T-helper 2 cell treated with Interferon-gamma antibody and Interleukin-4, amounts not matched to agents 100 ng/mL and 5 ng/mL, for 36 hours (primary cell): ENCODE data around the gene CD22. TPM values are rescaled to one million over a fixed set of nuclear protein-coding genes. Genes with fewer than 3 reads are reported as not detected.

ENCODE experiments used
- intact Hi-C: fragments of 100-400 bp; cut with micrococcal nuclease; formaldehyde crosslinking; loops from one replicate; pipeline ENCODE4 v1.15.1; 2023
- total RNA-seq: library from RNA; stranded (reverse); gene quantifications from 2 replicates; pipeline ENCODE4 v1.2.3, GENCODE V29; 2022

The CD22 gene
- total RNA-seq, 1 donor from 2014 or later, result 0.70 TPM

- intact Hi-C loops, result no loop called here
These were observed 12.0 kb downstream of the CD22 start for GRCh38 chr19:35341006-35341405.

GRCh38 chr19:35341565-35342225 is 12.7 kb downstream of the CD22 start:
- intact Hi-C loops, result no loop called here

- intact Hi-C loops, result no loop called here
These were observed 13.4 kb downstream of the CD22 start for GRCh38 chr19:35342430-35342829.

DNA sequence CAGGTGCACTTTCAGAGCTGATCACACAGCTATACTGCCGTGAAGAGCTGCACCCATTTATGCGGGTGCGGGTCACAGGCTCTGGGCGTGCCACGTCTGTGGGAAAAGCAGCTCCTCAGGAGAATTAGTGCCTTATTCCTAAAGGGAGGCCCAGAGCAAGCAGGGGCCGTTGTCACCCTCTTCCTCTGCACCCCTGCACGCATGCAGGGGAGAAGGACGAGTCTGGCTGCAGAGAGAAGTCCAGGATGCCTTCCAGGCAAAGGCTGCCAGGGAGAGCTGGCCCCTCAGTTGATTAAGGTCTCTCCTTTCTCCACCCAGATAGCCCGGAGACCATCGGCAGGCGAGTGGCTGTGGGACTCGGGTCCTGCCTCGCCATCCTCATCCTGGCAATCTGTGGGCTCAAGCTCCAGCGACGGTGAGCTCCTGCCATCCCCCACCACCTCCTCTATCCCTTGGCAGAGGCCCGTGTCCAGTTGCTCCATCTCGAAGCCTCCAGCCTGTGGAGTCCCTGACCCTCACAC is 15.6 kb downstream of the CD22 start:
- intact Hi-C loops, result no loop called here

- intact Hi-C loops, result loop anchor here (2.0 kb wide), 1 partner anchor 117 kb away; no protein-coding TSS in a partner anchor
These were observed 16.7 kb downstream of the CD22 start for GRCh38 chr19:35345671-35346111.

GRCh38 chr19:35346193-35347052 is 17.4 kb downstream of the CD22 start:
- intact Hi-C loops, result loop anchor here (2.0 kb wide), 1 partner anchor 116 kb away; no protein-coding TSS in a partner anchor

DNA sequence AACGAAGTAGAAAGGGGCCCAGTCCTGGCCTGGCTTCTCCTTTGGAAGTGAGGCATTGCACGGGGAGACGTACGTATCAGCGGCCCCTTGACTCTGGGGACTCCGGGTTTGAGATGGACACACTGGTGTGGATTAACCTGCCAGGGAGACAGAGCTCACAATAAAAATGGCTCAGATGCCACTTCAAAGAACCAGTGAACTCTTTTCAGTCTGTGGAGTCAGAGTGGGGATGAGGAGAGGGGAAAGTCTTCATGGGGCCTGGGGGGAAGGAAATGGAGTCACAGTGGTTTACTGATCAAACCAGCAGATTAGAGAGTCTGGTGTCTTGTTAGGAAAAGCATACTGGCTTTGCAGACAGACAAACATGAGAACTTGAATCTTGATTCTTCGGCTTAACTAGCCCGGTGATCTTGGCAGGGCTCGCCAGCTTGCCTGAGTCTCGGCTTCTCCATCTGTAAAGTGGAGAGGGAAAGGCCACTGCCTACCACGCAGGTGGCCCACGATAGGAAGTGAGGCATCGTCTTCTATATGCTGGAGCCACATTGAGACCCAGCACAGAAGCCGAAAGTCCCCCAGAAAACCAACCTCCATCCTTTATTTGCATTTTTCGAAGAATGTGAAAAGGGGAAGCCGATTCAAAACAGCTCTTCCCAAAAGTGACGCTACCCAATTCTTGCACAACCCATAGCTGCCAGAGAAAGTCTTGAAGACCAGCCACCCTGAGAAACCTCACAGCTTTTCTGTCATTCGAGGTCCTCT is 18.4 kb downstream of the CD22 start, which contains the start of gene FFAR1:
TSS of gene FFAR1 (plus strand) at position 732 of the 759 bp plus-strand sequence. CDS start 3,650 bp downstream, outside the sequence.
- intact Hi-C loops, result loop anchor here (2.0 kb wide), 1 partner anchor 115 kb away; no protein-coding TSS in a partner anchor

- intact Hi-C loops, result loop anchor here (2.0 kb wide), 1 partner anchor 115 kb away; no protein-coding TSS in a partner anchor
These were observed 18.9 kb downstream of the CD22 start for GRCh38 chr19:35347930-35348298.

- intact Hi-C loops, result no loop called here
These were observed 20.1 kb downstream of the CD22 start for GRCh38 chr19:35348911-35349611.

DNA sequence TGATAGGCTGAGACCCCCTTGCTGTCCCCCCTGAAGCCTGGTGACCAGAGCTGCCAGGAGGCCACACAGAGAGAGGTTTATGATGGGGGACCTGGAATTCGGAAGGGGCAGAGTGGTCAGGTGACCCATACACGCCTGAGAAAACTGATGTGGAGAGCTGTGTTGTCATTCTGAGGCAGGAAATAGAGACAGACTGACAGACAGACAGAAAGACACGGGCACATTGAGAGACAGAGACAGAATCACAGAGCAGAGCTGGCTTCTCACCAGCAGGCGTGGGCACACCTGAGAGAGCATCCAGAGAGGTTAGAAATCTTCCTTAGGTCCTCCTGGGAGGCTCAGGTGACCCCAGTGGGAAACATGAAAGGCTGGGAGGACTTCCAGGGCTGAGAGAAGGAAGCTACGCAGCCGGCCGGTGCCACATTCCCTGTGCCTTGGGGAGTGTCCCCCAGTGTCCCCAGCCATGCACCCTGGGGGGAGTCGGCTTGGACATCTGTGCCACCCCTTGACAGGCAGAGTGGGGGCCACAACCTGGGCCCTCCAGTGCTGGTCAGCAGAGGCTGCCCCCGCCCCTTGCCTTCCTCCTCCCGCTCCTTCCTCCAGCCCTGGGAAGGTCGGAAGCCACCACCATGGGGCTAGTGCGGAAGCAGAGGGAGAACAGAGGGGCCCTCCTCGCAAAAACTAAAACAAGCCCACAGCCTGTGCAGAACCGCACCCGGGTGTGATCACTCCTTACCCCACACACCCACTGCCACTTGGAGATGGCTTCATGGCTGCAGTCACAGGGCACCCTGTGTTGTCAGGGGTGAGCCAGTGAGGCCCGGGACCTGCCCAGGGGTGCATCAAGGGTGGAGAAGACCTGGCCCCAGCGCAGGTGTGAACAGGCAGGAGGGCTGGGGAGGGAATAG is 20.9 kb downstream of the CD22 start:
- intact Hi-C loops, result no loop called here

DNA sequence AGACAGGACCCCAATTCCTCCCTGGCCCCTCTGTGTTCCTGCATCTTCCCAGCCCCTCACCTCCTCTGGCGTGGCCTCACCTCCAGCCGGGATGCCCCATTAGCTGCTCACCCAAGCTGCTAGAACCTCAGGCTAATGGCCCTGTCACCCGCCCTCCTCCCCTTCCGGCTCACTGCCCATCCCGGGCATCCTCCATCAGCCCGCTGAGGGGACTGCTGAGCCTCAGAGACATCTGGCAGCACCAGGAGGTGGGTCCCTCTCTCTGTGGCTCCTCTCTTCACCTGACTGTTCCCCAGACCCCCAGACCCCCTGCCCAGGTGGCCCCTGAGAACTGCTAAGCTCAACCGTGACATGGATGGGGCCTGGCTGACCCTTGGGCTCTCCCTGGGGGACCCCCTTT is 21.6 kb downstream of the CD22 start:
- intact Hi-C loops, result no loop called here

GRCh38 chr19:35351411-35352176 is 22.6 kb downstream of the CD22 start:
- intact Hi-C loops, result loop anchor here (1.0 kb wide), 2 partner anchors 117 to 144 kb away; no protein-coding TSS in a partner anchor

DNA sequence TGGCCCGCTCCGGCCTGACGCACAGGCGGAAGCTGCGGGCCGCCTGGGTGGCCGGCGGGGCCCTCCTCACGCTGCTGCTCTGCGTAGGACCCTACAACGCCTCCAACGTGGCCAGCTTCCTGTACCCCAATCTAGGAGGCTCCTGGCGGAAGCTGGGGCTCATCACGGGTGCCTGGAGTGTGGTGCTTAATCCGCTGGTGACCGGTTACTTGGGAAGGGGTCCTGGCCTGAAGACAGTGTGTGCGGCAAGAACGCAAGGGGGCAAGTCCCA is 23.1 kb downstream of the CD22 start:
- intact Hi-C loops, result loop anchor here (1.0 kb wide), 2 partner anchors 116 to 143 kb away; no protein-coding TSS in a partner anchor

- intact Hi-C loops, result loop anchor here (1.0 kb wide), 2 partner anchors 116 to 143 kb away; no protein-coding TSS in a partner anchor
These were observed 23.7 kb downstream of the CD22 start for GRCh38 chr19:35352448-35353304.

- intact Hi-C loops, result no loop called here
These were observed 24.6 kb downstream of the CD22 start for GRCh38 chr19:35353635-35354034.

GRCh38 chr19:35354898-35355297 is 25.9 kb downstream of the CD22 start:
- intact Hi-C loops, result no loop called here

- intact Hi-C loops, result no loop called here
These were observed 26.9 kb downstream of the CD22 start for GRCh38 chr19:35355791-35356460.
